IPS DF 4.7 (cell line): ENCODE measurements around the gene PIN1.
"Not testable (repeated sequence)": the region's sequence is repeated elsewhere in the genome, so short reads cannot be mapped to it uniquely, and the experiment has no call there.

ENCODE experiments used
- DNase-seq: peaks from one replicate; pipeline ENCODE4 v3.0.0-alpha.2; 2013; ENCODE audit warnings: low spot score; ENCODE audit errors: extremely low read depth

Gene PIN1

DNA sequence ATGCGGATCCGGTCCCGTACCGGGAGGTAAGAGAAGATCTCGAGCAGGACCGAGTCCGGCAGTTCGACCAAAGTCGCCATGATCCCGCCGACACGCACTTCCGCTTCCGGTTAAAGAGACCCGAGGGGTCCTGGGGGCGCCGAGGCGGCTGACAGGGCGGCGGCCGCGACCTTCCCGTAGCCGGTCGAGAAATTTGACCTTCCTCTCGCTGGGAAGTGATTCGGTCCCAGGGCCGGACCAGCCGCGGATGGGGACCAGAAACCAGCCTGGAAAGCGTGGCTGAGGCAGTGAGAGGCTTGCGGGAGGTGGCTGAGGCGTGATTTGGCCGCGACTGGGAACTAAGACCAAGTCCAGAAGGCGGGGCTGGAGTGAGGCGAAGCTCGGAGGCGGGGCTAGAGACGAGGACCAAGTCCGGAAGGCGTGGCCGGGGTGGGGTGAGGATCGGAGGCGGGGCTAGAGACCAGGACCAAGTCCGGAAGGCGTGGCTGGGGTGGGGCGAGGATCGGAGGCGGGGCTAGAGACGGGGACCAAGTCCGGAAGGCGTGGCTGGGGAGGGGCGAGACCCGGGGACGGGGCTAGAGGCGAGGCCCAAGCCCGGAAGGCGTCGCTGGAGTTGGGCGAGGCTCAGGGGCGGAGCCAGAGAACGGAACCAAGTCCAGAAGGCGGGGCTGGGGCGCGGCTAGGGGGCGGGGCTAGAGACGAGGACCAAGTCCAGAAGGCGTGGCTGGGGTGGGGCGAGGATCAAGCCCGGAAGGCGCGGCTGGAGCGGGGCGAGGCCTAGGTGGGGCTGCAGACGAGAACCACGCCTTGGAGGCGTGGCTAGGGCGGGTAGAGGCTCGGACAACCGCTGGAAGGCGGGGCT lies 16.2 kb upstream of the PIN1 start, which contains the start of gene FBXL12:
FBXL12 (minus strand) TSS at position 346 of the 862 bp plus-strand sequence; CDS start at position 80, 266 bp downstream.
- DNase-seq, result peak; percentile 92

DNA sequence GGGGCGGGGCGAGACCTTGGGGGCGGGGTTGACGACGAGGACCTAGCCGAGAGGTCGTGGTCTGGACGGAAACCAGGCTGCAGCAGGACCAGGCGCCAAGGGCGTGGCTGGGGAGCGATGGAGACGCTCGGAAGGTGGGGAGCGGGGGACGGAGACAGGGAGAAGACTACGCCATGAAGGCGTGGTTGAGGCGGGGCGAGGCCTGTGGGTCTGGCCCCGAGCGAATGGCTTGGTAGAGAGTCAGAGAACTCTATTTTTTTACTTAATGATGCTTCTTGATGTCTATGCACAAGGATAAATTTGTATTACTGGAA lies 15.6 kb upstream of the PIN1 start:
- DNase-seq, result peak; percentile 84

DNA sequence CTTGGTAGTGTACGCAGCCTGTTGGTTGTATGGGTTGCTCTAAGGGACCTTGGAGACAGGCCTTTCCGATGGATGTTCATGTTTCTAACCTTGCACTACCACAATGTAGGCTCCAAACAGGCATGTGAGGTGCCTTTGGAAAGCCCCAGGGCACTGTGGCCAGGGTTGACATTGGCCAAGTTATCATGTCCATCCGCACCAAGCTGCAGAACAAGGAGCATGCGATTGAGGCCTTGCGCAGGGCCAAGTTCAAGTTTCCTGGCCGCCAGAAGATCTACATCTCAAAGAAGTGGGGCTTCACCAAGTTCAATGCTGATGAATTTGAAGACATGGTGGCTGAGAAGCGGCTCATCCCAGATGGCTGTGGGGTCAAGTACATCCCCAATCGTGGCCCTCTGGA lies 15.1 kb upstream of the PIN1 start:
- not testable (repeated sequence) for DNase-seq

DNA sequence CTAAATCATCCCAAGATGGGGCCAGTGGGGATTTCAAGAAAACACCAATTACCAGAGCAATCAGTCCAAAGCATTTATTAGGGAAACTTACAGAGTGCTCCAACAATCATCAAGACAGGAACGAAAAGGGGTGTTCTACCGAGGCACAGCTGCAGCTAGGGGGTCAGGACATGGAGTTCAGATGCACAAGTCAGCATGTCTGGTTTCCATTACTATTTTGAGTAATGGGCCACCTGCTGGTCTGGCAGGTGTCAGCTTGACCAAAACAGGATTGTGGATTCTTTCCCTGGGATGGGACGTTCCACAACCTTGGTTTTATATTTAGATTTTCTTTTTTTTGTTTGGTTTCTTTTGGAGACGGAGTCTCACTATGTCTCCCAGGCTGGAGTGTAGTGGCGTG lies 11.3 kb upstream of the PIN1 start:
- DNase-seq, result no peak

DNA sequence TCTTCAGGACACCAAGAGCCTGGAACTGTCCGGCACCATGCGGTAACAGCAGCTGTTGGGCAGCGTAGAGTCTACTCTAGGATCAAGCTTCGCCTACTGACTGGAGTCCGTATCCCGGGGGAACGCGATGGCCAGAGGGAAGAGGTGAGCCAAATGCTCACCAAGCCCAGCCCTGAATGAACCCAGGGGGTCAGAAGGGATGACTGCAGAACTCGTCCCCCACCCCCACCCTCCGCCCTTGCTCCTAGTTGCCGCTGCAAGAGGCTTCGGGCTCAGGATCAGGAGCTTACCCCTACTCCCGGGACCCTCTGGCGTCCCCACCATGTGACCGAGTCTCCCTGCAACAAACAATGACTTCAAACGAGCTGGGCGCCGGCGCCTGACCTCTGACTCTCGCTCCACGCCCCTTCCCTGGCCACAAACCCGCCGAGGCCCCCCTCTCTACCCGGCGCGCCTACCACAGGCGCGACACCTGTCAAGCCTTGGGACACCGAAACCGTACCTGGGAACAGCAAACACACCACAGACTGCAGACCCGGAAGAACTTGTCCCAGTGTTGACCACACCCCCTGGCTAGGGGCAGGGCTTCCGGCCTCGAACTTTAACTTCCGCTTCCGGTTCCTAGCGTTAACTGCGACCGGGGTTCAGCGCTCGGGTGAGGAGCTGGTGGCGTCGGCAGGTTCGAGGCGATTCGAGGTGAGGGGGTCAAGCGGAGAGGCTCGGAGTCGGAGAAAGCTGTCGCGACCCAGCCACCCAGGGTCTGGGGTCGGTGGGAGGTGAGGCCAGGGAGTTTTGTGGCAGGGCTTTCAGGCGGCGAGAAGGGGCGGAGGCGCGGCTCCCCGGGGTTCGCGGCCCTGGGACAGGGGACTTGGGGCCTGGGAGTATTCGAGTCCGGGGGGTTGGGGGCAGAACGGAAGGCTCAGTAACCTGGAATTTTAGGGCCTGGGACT lies 7.6 kb upstream of the PIN1 start, which contains the start of gene UBL5:
UBL5 (plus strand) TSS at position 630 of the 950 bp plus-strand sequence. CDS start 420 bp downstream, outside the sequence.
- no peak for DNase-seq

DNA sequence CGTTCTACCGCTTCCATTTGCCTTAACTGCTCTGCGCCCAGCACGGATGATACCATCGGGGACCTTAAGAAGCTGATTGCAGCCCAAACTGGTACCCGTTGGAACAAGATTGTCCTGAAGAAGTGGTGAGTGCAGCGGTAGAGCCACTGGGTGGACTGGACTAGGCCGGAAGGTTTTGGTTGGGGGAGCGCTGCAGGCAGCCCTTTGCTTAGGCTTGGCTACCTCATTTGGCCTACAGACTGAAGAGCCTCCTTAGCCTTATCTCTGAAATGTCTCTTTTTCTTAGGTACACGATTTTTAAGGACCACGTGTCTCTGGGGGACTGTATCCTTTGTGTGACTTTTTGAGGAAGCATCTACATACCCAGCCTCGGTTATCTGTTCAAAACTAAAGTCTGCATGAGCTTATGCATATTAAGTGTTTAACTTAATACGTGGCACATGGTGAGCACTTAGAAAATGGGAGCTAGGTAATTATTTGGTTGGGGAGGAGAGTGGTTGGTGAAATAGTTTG lies 6.5 kb upstream of the PIN1 start:
- DNase-seq, result no peak

DNA sequence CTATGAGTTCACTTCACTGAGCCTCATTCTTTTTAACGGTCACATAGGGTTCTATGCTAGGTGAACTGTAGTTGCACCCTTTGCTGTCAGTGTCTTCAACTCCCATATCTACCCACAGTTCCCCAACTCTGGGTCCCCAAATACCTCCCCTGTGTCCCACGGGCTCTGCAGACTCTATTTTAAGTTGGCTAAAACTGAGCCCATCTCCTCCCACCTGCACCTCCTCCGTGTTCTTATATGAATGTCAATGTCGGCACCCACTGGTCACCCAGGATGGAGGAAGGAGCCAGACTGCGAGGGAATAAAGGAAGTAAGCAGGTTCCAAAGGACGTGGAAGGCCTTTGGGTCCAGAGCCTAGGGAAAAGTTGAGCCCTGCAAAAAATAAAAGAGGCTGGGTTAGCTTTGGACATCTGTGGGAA lies 802 bp upstream of the PIN1 start:
- no peak for DNase-seq

DNA sequence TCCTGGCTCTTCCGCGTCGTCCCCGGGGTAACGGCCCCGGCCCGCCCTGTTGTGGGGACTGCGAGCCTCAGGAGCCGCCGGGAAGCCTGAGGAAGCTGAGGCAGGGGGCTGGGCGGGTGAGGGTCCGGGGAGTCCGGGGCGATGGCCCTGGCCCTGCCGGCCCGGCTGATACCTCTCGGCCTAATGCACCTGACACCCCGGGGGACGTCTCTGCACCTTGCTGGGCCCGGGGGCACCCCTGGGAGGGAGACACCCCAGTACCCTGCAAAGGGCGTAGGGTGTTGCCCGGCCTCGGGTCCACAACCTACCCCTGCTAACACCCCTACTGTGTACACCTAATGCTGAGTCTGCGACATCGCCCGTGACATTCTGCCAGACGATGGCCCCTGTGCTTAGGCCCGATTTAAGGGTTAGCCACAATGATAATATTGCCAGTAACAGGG lies 410 bp downstream of the PIN1 start:
- no peak for DNase-seq

DNA sequence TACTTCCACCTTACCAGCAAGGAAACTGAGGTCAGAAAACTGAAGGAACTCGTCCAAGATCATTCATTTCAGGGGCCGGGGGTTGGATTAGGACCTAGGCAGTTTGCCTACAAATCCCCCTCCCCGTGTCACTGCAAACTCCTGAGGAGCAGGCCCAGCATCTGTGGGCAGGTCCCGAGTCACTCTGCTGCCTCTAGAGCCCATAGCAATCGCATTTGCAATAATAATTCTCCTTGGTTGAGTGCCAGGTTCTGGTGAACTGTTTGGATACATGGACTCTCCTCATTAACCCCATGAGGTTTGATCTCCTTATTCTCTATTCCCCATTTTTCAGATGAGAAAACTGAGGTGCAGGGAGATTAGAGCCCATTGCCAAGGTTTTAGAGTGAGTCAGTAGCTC lies 903 bp downstream of the PIN1 start:
- DNase-seq, result no peak

DNA sequence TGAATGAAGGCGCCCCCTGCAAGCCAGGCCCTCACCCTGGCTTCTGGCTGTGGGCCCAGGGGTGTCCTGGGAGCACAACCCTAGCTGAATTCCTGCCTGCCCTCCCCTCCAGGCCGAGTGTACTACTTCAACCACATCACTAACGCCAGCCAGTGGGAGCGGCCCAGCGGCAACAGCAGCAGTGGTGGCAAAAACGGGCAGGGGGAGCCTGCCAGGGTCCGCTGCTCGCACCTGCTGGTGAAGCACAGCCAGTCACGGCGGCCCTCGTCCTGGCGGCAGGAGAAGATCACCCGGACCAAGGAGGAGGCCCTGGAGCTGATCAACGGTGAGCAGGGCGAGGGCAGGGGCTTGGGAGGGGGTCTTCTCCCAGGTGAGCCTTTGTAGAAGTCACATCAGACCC lies 3.2 kb downstream of the PIN1 start:
- DNase-seq, result no peak

DNA sequence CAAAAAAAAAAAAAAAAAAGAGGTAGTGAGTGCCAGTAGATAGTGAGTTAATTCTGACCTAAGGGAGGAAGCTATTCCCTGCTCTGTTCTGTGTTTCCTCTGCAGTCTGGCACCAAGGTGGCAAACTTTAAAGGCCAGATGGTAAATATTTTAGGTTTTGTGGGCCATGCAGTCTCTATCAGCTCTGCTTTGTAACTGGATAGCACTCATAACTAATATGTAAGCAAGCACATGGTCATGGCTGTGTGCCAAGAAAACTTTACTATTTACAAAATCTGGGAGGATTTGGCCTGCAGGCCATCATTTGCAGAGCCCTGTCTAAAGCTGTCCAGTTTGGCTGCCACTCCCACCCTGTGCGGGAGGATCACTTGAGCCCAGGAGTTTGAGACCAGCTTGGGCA lies 4.3 kb downstream of the PIN1 start:
- no peak for DNase-seq

DNA sequence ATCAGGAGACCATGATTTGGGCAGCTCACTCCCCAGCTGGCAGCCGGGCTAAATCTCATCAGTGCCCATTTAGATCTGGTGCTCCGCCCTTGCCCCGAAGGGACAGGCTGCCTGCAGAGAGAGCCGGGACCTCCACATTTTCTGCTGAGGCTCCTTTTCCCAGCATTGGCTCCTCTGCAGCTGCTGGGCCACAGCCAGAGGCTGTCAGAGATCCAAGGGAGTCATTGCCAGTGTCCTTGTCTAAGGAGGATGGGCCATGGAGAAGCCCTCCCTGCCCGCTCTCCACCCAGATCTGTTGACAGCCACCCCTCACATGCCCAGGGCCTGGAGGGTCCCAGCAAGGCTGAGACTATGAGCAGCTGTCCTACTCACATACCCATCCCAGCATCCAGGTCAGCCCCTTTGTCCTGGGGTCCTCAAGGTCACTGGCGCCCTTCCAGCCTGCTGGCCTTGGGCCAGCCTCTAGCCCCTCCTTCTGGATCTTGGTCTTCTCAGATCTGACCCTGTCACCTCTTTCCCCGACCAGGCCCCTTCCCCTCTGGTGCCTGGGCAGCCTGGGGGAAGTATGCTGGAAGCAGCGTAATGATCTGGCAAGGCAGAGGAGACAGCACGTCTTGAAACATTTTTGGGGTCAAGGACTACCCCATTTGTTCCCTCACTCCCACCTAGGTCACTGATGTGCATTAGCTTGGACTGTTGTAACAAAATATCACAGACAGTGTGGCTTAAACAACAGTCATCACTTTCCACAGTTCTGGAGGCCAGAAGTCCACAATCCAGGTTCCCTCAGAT lies 7.9 kb downstream of the PIN1 start:
- DNase-seq, result no peak

DNA sequence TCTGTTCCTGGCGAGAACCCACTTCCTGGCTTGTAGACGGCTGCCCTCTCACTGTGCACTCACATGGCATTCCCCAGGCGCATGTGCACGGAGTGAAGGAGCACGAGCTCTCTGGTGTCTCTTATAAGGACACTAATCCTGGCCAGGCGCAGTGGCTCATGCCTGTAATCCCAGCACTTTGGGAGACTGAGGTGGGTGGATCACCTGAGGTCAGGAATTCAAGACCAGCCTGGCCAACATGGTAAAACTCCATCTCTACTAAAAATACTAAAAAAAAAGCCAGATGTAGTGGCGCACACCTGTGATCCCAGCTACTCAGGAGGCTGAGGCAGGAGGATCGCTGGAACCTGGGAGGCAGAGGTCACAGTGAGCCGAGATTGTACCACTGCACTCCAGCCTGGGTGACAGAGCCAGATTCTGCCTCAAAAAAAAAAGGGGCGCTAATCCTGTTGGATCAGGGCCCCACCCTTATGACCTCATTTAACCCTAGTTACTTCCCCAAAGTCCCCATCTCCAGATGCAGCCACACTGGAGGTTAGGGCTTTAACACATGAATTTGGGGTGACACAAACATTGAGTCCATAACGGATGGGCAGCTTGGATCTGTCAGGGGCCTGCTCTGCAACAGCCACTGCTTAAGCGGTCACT lies 8.6 kb downstream of the PIN1 start:
- not testable (repeated sequence) for DNase-seq

DNA sequence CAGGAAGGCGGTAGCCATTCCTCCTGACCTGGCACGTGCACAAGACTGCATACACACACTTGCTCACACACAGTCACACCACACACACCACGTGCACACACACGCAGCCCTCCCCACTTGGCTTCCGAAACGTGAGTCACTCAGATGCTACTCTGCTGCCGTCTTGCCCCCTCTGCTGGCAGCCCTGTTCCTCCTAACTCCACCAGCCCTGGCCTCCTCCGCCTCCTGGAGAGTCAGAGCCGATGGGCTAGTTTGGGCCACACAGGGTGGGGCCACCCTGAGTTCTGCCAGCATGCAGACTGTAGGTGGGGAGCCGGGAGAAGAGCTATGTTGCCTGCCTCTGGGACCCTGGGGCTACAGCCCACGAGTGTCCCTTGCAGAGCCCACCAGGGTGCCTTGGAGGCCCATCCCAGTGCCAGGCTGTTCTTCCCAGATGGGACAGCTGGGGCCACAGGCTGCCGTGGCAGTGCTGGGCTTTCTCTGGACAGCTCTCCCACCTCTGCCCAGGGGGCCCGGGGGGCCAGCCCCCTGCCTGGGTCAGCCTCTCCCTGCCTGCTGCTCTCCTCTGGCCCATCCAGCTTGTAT lies 12.1 kb downstream of the PIN1 start:
- DNase-seq, result peak; percentile 38

DNA sequence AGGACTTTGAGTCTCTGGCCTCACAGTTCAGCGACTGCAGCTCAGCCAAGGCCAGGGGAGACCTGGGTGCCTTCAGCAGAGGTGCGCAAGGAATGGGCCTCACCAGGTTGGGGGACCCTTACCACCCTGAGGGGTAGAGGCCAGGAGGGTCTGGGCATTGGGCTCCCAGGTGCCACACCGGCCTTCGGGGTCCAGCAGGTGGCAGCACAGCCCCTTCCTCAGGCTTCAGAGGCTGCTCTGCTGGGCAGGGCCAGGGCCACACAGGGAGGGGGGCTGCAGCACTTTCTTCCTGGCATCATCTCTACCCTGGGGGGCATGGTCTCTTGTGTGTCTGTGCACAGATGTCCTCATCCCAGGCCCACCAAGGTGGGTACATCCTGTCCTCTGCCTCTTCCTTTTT lies 12.9 kb downstream of the PIN1 start:
- no peak for DNase-seq

DNA sequence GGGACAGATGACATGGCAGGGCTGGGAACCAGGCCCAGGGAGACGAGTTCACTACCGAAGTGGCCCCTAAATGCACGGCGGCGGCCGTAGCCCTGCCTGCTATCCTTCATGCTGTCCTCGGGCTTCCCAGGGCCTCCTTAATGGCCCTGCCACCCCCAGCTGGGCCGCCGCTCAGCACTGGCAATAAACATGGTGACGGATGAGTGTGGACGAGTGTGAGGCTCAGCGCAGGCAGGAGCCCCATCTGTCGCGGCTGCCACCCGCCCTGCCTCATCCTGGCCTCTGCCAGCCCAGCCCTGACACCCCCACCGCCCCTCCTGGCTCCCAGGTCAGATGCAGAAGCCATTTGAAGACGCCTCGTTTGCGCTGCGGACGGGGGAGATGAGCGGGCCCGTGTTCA lies 13.6 kb downstream of the PIN1 start:
- DNase-seq, result no peak

DNA sequence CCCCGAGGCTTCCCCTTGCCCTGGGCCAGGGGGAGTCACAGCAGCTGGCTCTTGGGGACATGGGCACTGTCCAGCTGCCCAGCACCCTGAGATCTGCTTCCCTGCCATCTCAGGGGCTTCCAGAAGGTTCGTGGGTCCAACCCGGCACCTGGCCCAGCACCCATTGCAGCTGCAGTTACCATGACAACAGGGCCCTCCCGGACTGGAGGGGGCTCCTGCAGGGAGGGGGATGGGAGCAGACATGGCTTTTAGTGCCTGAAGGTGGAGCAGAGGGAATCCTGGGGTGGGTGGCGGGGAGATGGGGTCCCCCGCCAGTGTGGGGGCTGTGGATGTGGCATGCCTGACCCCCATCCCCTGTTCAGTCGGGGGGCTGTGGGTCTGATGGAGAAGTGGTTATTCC lies 14.7 kb downstream of the PIN1 start:
- no peak for DNase-seq

DNA sequence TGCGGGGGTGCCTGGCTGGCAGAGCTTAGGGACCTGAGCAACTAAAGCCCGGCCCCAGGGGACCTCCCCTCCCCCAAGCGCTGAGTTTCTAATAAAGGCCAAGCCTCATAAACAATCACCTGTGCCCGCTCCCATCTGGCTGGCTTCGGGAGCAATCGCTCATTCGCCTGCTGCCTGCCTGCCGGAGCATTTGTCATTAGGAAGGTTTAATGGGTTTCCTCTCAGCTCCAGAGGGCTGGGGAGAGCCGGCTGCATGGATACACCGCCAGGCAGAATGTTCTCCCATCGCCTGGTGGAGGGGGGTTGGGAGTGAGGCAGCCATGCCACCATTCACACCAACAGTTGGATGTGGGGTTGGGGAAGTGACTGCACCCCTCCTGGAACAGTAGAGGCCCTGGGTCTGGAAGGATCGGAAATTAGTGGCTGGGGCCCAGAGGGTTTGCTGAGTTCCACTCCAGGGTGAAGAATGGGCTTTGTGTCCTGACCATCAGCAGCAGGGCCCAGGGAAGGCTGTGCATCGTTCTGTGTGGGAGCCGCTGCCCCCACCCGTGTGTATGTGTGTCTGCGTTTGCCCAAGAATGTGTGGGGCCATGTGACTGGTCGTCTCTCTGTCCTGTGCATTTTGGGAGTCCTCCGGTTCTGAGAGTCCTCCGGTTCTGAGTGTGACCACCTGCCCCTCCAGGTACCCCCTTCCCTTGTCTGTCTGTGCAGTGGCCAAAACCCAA lies 15.3 kb downstream of the PIN1 start:
- no peak for DNase-seq

DNA sequence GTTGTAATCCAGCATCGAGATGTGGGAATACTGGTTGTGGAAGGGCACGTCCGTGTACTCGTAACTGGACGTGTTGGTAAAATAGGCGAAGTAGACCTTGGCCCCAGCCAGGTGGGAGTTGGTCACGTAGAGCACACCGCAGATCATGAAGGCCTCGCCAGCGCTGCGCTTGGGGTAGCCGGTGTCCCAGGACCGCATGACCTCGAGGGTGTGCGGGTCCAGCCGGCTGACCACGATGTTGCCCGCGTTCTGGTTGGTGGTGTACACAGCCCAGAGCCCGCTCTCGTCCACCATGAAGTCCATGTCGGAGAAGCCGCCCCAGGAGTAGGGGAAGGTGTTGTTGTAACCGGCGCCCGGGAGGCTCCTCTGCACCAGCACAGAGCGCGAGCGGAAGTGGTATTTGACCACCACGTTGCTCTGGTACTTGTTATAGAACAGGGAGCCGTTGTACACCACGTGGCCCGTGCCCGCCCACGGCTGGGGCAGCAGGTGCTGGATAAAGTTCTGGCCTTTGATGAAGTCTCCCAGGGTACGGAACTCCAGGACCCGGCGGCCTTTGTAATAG lies 19.2 kb downstream of the PIN1 start:
- no peak for DNase-seq
